CD4-positive, alpha-beta T cell treated with Interleukin-6 for 4 hours (primary cell): ENCODE data around the gene RELN.

Experiments
- DNase-seq: peaks from one replicate; pipeline ENCODE4 v3.0.0-alpha.2; 2020; ENCODE audit warnings: mixed read lengths

RELN gene

GRCh38 chr7:103989785-103990767 is 618 bp upstream of the RELN start:
- no peak for DNase-seq

GRCh38 chr7:103988468-103989199 is 824 bp downstream of the RELN start:
- no peak for DNase-seq

DNA sequence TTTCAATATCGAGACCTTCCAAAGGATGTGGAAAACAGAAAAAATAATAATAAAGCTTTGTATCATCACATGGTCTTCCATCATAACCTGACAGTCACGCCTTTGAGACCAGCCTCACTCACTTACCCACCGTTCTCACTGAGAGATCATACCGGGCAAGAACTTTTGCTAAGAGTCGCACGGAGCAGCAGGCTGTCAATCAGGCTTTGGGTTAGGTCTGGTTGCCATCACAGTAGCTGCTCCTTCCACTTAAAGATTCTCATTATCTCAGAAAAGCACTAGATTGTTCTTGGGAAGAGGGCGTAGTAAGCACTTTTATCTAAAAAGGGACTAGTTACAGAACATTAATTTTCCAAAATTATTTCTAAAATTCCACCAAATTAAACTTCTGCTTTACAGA is 2.0 kb downstream of the RELN start:
- no peak for DNase-seq

GRCh38 chr7:103985565-103986126 is 3.8 kb downstream of the RELN start:
- no peak for DNase-seq

GRCh38 chr7:103984050-103984449 is 5.4 kb downstream of the RELN start:
- no peak for DNase-seq

GRCh38 chr7:103983201-103983977 is 6.1 kb downstream of the RELN start:
- DNase-seq = no peak

DNA sequence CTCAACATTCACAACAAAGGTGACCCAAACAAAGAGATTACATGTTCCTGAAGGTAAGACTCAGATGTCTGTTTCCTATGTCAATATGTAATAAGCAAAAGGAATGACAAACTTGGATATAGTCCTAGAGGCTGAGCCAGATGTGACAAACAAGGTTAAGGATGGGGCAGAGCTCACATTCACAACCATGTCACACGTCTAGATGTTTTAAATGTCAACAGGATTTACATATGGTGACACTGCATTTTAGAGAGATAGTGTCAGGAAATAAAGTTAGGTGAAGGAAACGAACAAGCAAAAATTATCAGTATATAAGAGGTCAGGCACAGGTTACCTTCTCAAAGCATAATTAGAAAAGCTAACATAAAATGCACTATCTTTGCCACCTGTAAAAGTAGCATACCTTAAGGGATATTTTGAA is 8.4 kb downstream of the RELN start:
- no peak for DNase-seq

DNA sequence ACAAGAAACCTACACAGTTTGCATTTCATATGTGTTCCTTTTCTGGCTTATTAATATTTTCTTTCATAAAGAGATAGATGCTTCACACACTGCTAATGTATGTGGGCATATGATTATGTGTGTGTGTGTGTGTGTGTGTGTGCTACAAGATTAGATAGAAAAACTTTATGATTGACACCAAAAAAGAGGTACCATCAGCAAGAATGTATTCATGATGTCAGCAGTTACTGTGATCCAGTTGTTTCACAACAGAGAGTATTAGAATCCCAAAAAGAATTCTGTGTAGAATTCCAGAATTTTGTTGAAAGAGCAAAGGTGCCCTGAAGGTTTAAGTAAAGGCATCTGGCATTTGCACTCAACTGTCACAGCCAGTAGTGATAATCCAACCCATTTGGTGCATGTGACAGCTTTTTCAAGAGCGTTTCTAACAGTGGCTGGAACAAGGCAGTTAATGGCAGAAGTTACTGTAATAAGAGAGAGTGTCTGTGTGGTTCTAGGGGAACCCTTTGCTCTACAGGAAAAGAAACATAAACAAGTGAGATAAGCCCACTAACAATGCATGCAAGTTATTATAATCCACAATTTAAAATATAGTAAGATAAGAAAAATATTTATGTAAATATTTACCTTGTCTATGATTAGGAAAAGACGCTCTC is 16.6 kb downstream of the RELN start:
- no peak for DNase-seq

DNA sequence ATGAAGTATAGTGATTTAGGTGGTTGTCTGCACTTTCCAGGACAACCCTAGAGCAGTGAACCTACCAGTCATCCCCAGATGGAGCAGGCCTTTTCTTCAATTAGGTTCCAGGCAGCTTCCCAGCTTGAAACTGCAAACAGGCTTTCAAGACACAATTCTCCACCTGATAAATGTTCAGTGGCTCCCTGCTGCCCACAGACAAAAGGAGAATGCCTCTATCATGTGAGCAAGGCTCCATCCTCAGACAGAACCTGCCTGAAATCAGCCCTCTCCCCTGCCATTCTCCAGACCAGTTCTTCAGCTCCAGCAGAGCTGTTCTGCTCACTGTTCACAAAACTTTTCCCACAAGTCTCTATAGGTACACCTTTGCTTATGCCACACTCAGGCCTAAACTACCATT is 22.1 kb downstream of the RELN start:
- no peak for DNase-seq

- no peak for DNase-seq
These were observed 22.7 kb downstream of the RELN start for GRCh38 chr7:103966593-103967277.

GRCh38 chr7:103964269-103964668 is 25.2 kb downstream of the RELN start:
- DNase-seq = no peak

GRCh38 chr7:103962070-103962469 is 27.4 kb downstream of the RELN start:
- DNase-seq = no peak

DNA sequence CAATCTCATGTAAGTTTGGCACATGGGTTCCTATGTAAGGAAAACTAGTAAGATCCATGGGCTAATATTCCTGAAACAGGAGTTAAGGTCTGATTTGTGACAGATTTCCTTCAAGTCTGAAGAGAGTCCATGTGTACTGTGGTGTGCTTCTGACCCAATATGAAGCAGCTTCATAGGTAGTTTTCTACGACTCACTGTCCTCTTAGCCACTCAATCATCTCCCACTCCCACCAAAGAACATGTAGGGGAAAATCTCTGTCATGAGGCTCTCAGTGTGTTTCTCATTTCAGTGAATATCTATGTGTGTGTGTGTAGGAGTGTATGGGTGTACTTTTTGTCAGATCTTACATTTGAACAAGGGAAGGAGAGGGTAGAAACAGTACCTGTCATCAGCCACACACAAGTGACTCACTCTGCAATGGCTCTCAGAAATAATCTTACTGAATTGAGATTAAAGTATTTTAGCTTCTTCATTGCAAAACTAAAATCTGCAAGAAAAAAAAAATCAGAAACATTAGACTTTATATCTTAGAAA is 31.1 kb downstream of the RELN start:
- DNase-seq = no peak

DNA sequence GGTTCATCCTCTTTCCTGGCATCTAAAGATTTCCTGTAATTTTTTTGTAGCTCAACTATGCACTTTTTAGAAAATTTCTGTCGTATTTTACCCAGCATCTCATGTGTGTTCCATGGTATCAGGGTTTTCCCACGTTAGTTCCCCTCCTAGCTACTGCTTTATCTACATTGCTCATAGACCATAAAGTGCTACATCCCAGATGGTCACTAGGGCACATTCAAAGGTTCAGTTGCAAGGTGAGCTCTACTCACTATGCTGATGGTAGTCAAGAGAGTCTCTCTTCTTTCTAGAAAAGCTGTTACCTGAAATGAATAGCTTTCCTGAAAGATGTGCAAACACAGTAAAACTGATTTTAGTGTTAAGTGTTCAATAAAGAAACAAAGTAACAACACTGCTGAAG is 33.5 kb downstream of the RELN start:
- DNase-seq = no peak

GRCh38 chr7:103952408-103952807 is 37.0 kb downstream of the RELN start:
- DNase-seq = no peak

- no peak for DNase-seq
These were observed 38.1 kb downstream of the RELN start for GRCh38 chr7:103951311-103951710.

GRCh38 chr7:103949374-103949773 is 40.1 kb downstream of the RELN start:
- DNase-seq = no peak

DNA sequence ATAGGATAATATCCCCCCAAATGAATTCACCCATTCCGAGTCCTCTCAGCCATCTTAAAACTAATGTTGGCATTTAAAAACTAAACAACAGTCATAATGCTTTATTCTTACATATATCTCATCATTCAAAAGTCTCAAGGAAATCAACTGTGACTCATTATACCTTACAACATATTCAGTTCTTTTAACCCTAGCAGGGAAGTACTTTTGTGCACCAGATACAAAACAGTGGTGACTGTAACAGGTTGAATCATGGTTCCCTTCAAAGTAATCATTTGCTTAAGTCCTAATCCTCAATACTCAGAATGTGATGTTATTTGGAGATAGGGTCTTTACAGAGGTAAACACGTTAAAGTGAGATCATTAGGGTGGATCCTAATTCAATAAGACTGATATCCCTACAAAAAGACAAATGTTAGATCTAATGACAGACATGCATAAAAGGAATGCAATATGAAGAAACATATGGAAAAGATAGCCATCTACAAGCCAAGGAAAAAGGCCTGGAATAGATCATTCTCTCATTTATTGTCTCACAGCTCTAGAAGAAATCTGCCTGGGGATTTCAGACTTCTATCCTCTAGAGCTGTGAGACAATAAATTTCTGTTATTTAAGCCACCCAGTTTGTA is 42.3 kb downstream of the RELN start:
- no peak for DNase-seq

GRCh38 chr7:103944230-103944900 is 45.1 kb downstream of the RELN start:
- no peak for DNase-seq

- no peak for DNase-seq
These were observed 47.5 kb downstream of the RELN start for GRCh38 chr7:103941976-103942375.
